NB4 (cell line): Measurements from ENCODE around the gene OR2C3.

Experiments used
- CTCF ChIP-seq: IDR thresholded peaks from one replicate; pipeline ENCODE4 v1.5.1; 2012; ENCODE audit warnings: low read depth, low read length
- MAX ChIP-seq: IDR thresholded peaks from 2 replicates; pipeline ENCODE4 v1.6.1; 2011; ENCODE audit warnings: low read depth, low read length
- MYC ChIP-seq: IDR thresholded peaks from 2 replicates; pipeline ENCODE4 v1.6.1; 2011; ENCODE audit warnings: low read depth, low read length
- POLR2A ChIP-seq: IDR thresholded peaks from 2 replicates; pipeline ENCODE4 v1.6.1; 2011; ENCODE audit warnings: mild to moderate bottlenecking; ENCODE audit not compliant: insufficient read length; ENCODE audit errors: extremely low read depth

GRCh38 chr1:247578946-247579460, 42.8 kb upstream of the OR2C3 start:
- TF ChIP-seq POLR2A (no peak), MAX (no peak), CTCF (no peak), MYC (no peak)
